ENCODE results near the gene OTOR.

Gene OTOR

DNA sequence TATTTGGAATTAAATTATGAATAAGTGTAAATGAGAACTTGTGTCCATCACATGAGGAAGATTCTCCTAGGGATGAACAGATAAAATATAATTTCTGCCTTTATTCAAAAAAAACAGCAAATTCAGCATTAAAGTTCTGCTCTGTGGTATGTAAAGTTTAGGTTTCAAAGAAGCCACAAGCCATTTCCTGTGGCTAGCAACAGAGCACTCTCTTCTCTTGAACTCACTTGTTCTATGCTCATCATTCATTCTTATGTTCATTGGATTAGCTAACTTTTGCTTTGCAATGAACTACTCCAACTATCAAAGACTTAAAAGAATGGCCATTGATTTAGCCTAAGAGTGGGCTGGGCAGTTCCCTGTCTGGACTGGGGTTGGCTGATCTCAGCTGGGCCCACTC lies 39.1 kb upstream of the OTOR start:
- no peak for DNase-seq (ENCODE audit: low read depth)
- TF ChIP-seq, protein P1, sequence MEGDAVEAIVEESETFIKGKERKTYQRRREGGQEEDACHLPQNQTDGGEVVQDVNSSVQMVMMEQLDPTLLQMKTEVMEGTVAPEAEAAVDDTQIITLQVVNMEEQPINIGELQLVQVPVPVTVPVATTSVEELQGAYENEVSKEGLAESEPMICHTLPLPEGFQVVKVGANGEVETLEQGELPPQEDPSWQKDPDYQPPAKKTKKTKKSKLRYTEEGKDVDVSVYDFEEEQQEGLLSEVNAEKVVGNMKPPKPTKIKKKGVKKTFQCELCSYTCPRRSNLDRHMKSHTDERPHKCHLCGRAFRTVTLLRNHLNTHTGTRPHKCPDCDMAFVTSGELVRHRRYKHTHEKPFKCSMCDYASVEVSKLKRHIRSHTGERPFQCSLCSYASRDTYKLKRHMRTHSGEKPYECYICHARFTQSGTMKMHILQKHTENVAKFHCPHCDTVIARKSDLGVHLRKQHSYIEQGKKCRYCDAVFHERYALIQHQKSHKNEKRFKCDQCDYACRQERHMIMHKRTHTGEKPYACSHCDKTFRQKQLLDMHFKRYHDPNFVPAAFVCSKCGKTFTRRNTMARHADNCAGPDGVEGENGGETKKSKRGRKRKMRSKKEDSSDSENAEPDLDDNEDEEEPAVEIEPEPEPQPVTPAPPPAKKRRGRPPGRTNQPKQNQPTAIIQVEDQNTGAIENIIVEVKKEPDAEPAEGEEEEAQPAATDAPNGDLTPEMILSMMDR (IDR thresholded peaks at IDR 0.05; ENCODE audit: low read depth, low read length, missing control alignments), result no peak
- no peak overlapping the region for H3K4me3 ChIP-seq (ENCODE audit: low read depth, low read length)
- in situ Hi-C loops (cut with HindIII; ENCODE audit: low sequenced_read_pairs), result no loop called here

DNA sequence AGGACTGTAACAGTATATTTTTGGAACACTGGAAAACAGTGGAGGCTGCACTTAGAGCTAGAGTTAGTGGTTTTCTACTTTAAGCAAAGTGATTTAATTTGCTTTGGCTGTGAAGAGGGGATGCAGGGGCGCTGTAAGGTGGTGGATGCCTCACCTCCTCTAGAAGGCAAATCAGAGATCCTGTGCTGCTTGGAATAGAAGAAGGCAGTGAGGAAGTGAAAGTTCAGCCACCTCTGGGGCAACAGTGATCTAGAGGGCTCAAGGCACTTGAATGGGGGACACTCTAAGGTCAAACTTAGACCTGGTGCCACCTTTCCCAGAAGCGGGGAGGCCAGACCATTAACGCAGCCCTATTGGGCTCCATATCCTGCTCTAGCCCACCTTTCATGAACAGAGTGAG lies 37.4 kb upstream of the OTOR start:
- H3K4me3 ChIP-seq (ENCODE audit: low read depth, low read length), result no peak overlapping the region
- no peak for DNase-seq (ENCODE audit: low read depth)
- TF ChIP-seq, protein P1 (IDR thresholded peaks at IDR 0.05; ENCODE audit: low read depth, low read length, missing control alignments), result no peak
- in situ Hi-C loops (cut with HindIII; ENCODE audit: low sequenced_read_pairs), result no loop called here

DNA sequence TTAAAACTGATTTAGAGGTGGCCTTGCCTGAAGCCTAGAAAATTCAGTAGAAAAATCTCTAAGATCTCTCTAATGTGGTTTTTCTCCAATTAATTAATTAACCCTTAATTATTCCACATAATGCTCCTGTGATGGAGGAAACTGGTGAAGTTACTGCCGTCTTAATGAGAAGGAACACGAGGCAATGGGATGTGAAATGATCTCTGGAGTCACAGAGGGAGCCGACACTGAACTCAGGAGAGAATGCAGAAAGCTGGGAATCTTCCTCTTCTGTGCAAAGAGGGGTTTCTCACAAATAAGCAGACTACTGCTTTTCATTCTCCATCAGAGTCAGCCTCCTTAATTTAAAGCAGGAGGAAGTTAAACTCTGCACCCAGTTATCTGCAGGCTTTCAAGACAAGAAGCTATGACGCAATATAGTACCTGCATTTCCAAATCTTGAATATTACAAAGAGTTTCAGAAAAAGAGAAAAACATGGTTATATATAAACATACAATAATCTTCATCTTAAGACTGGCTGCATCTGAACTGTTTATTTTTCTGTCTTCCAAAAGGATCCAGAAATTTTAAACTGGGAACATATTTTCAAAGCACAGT lies 36.4 kb upstream of the OTOR start:
- no peak overlapping the region for H3K4me3 ChIP-seq (ENCODE audit: low read depth, low read length)
- DNase-seq (ENCODE audit: low read depth), result no peak
- in situ Hi-C loops (cut with HindIII; ENCODE audit: low sequenced_read_pairs), result no loop called here
- TF ChIP-seq, protein P1 (IDR thresholded peaks at IDR 0.05; ENCODE audit: low read depth, low read length, missing control alignments), result no peak

DNA sequence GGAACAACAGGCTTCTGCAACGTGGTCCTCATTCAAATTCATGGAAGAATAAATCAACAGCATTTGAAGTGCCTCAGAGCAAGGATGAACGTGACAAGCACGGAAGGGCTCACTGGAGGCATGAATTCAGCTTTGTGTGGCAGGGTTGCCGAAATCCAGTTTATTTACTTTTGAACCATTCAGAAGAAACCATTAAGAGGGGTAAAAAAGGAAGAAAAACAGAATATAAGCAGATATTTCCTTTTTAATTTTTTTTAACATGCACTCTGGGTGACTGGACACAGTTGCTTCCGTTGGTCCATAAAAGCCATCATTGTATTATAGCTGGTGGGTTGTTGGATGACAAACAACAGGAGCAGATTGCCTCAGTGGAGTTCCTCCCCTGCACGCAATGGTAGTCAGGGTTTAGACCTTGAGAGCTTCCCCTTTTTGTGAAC lies 35.6 kb upstream of the OTOR start:
- TF ChIP-seq, protein P1 (IDR thresholded peaks at IDR 0.05; ENCODE audit: low read depth, low read length, missing control alignments), result no peak
- H3K4me3 ChIP-seq (ENCODE audit: low read depth, low read length), result no peak overlapping the region
- in situ Hi-C loops (cut with HindIII; ENCODE audit: low sequenced_read_pairs), result no loop called here
- DNase-seq (ENCODE audit: low read depth), result no peak

DNA sequence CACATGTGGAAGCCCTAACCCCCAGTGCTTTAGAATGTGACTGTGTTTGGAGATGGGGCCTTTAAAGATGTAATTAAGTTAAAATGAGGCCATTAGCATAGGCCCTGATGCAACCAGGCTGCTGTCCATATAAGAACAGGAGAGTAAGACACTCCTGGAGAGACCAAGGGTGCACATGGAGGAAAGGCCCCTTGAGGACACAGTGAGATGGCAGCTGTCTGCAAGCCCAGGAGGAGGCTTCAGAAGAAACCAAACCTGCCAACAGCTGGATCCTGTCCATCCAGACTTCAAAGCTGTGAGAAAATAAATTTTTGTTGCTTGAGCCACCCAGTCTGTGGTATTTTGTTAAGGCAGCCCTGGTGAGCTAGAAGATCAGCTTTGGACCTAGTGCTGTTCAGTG lies 35.1 kb upstream of the OTOR start:
- in situ Hi-C loops (cut with HindIII; ENCODE audit: low sequenced_read_pairs), result no loop called here
- no peak overlapping the region for H3K4me3 ChIP-seq (ENCODE audit: low read depth, low read length)
- TF ChIP-seq, protein P1 (IDR thresholded peaks at IDR 0.05; ENCODE audit: low read depth, low read length, missing control alignments), result no peak
- DNase-seq (ENCODE audit: low read depth), result no peak

DNA sequence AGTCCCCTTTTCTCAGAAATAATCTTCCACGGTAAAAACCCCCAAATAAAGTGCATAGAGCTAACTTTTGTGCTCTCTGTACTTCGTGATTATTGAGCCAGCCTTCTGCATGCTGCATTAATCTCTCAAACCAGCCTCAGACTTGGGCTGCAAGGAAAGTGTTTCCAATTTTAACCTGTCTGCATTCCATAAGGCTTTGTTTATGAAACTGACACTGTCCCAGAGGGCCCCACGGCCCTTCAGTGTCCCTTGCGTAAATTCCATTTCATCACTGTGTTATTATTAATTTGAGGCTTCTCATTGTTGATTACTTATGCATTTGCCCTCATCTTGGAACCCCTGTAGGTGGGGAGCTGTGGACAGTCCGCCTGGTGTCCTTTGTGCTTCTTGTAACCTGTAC lies 33.9 kb upstream of the OTOR start:
- TF ChIP-seq, protein P1 (IDR thresholded peaks at IDR 0.05; ENCODE audit: low read depth, low read length, missing control alignments), result no peak
- in situ Hi-C loops (cut with HindIII; ENCODE audit: low sequenced_read_pairs), result no loop called here
- DNase-seq (ENCODE audit: low read depth), result no peak
- no peak overlapping the region for H3K4me3 ChIP-seq (ENCODE audit: low read depth, low read length)

All from astrocyte of the cerebellum (primary cell).